Neuronal stem cell (in vitro differentiated cells): ENCODE measurements around the gene BRMS1.
"Not testable (repeated sequence)": the region's sequence is repeated elsewhere in the genome, so short reads cannot be mapped to it uniquely, and the experiment has no call there.

Experiments
- DNase-seq: peaks from one replicate; pipeline ENCODE4 v3.0.0-alpha.2; 2013; ENCODE audit warnings: low spot score
- H2AFZ ChIP-seq: one replicate; pipeline ENCODE4 v1.6.1; 2013; ENCODE audit warnings: mild to moderate bottlenecking, low read length, inconsistent platforms
- H2AK5ac ChIP-seq: 2 replicates; pipeline ENCODE4 v1.6.1; 2013; ENCODE audit warnings: low read depth, mild to moderate bottlenecking, inconsistent platforms, low read length, moderate library complexity, mixed read lengths
- H2BK120ac ChIP-seq: 2 replicates; pipeline ENCODE4 v1.6.1; 2013; ENCODE audit warnings: low read depth, mild to moderate bottlenecking, inconsistent platforms, low read length, moderate library complexity, mixed read lengths
- H2BK12ac ChIP-seq: one replicate; pipeline ENCODE4 v1.6.1; 2013; ENCODE audit warnings: low read length, inconsistent platforms
- H2BK15ac ChIP-seq: 2 replicates; pipeline ENCODE4 v1.6.1; 2013; ENCODE audit warnings: mild to moderate bottlenecking, low read length, inconsistent platforms, mixed read lengths
- H2BK5ac ChIP-seq: one replicate; pipeline ENCODE4 v1.6.1; 2013; ENCODE audit warnings: inconsistent platforms, mild to moderate bottlenecking, low read length, moderate library complexity
- H3K14ac ChIP-seq: one replicate; pipeline ENCODE4 v1.6.1; 2013; ENCODE audit warnings: low read length, inconsistent platforms
- H3K18ac ChIP-seq: 2 replicates; pipeline ENCODE4 v1.6.1; 2013; ENCODE audit warnings: low read length, inconsistent platforms
- H3K23ac ChIP-seq: 2 replicates; pipeline ENCODE4 v1.6.1; 2013; ENCODE audit warnings: low read depth, mild to moderate bottlenecking, mixed read lengths, low read length, inconsistent platforms; ENCODE audit not compliant: poor library complexity
- H3K27ac ChIP-seq: replicated peaks from 3 replicates; pipeline ENCODE4 v1.5.1; 2013; ENCODE audit warnings: low read length, inconsistent platforms
- H3K27me3 ChIP-seq, 3 experiments: 2 replicates each; pipeline ENCODE4 v1.6.1; 2013; ENCODE audit warnings: low read length in 3 of 3, mild to moderate bottlenecking in 2 of 3, inconsistent platforms in 1 of 3, low read depth in 1 of 3, mixed read lengths in 1 of 3, moderate library complexity in 1 of 3; ENCODE audit not compliant: control insufficient read depth in 3 of 3, insufficient read depth in 3 of 3
- H3K36me3 ChIP-seq, 2 donors: replicated peaks in 1 of 2; 2 replicates each; pipeline ENCODE4 v1.6.1; 2013; ENCODE audit warnings: low read length in 2 of 2; ENCODE audit not compliant: control insufficient read depth in 2 of 2, insufficient read depth in 2 of 2
- H3K4ac ChIP-seq: 2 replicates; pipeline ENCODE4 v1.6.1; 2013; ENCODE audit warnings: inconsistent platforms, mild to moderate bottlenecking, low read length, moderate library complexity
- H3K4me1 ChIP-seq, 2 donors: 1 replicate in 1 of 2; 2 replicates in 1 of 2; pipeline ENCODE4 v1.6.1; 2013; ENCODE audit warnings: low read length in 2 of 2, low read depth in 1 of 2; ENCODE audit not compliant: control insufficient read depth in 2 of 2, insufficient read depth in 1 of 2
- H3K4me2 ChIP-seq: one replicate; pipeline ENCODE4 v1.6.1; 2013; ENCODE audit warnings: mild to moderate bottlenecking, low read length, inconsistent platforms; ENCODE audit not compliant: insufficient read depth, poor library complexity, severe bottlenecking
- H3K4me3 ChIP-seq, 2 donors: 2 replicates each; pipeline ENCODE4 v1.5.1; 2013; ENCODE audit warnings: low read length in 2 of 2, mild to moderate bottlenecking in 2 of 2, inconsistent platforms in 1 of 2, moderate library complexity in 1 of 2
- H3K79me1 ChIP-seq: one replicate; pipeline ENCODE4 v1.6.1; 2013; ENCODE audit warnings: low read depth, mild to moderate bottlenecking, inconsistent platforms, low read length, moderate library complexity
- H3K9ac ChIP-seq: one replicate; pipeline ENCODE4 v1.6.1; 2013; ENCODE audit warnings: mild to moderate bottlenecking, low read depth, low read length, inconsistent platforms; ENCODE audit not compliant: poor library complexity
- H3K9me3 ChIP-seq, 2 donors: replicated peaks in 1 of 2; 2 replicates each; pipeline versions ENCODE3 to v1.6.1; 2013; ENCODE audit warnings: low read length in 2 of 2, mild to moderate bottlenecking in 2 of 2, inconsistent platforms in 1 of 2, low read depth in 1 of 2, mixed read lengths in 1 of 2, moderate library complexity in 1 of 2; ENCODE audit not compliant: control insufficient read depth in 2 of 2, insufficient read depth in 1 of 2
- H4K8ac ChIP-seq: one replicate; pipeline ENCODE4 v1.6.1; 2013; ENCODE audit warnings: low read depth, mild to moderate bottlenecking, inconsistent platforms, low read length, moderate library complexity
- H4K91ac ChIP-seq: one replicate; pipeline ENCODE4 v1.6.1; 2013; ENCODE audit warnings: low read length, low read depth, mild to moderate bottlenecking, inconsistent platforms; ENCODE audit not compliant: poor library complexity
- whole genome bisulfite sequencing, 2 donors: extraction: QIAGEN DNeasy Blood & Tissue Kit; methylation state at CpG; one replicate each; pipeline ENCODE4 v1.1.7; 2013; ENCODE audit warnings: missing lambda C conversion rate in 2 of 2, mixed read lengths in 1 of 2; ENCODE audit not compliant: insufficient read length in 2 of 2, insufficient replicate concordance in 1 of 2; ENCODE audit errors: extremely low coverage in 2 of 2; 5-methylcytosine and 5-hydroxymethylcytosine counted together

The BRMS1 gene

DNA sequence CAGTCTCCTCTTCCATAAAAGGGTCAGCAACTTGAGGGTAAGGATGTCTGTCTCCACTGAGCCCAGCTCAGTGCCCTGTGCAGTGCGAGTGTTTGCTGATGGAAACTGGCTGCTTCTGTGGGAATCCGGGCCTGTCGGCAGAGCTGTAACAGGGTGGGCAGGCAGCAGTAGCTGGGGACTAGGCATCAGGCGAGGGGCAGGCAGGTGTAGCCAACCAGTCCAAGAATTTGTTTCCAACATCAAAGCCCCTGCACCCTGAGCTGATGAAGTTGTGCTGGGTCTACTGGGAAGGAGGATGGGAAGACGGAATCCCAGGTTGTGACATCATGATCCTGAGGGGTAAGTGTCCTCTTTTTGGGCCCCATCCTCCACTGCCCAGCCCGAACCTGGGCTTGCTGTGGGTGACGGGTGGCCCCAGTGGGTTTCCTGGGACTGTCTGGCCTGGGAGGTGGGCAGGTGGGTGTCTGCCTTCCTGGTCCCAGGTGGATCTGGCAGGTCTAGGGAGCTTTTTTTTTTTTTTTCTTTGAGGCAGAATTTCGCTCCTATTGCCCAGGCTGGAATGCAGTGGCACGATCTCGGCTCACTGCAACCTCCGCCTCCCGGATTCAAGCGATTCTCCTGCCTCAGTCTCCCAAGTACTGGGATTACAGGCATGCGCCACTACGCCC, 15.6 kb upstream of the BRMS1 start:
- no peak overlapping the region for H3K4ac ChIP-seq
- no peak overlapping the region for H3K27ac ChIP-seq
- H2AK5ac ChIP-seq = no peak overlapping the region
- H4K8ac ChIP-seq = peak overlapping the region; percentile 54
- H3K18ac ChIP-seq = no peak overlapping the region
- peak overlapping the region; percentile 54 for H3K9ac ChIP-seq
- WGBS, 2 donors = no CpG with 5 or more reads among the region's 15 CpGs
- H3K4me3 ChIP-seq = peak overlapping the region in 1 of 2 donors; percentile 42
- H3K27me3 ChIP-seq = no peaks in the 10 kb centered on the region
- peaks cover 6 to 22% of the 10 kb centered on the region in 2 donors for H3K36me3 ChIP-seq
- no peaks in the 10 kb centered on the region for H3K9me3 ChIP-seq
- no peak overlapping the region for H2AFZ ChIP-seq
- no peak overlapping the region for H3K14ac ChIP-seq
- H3K79me1 ChIP-seq = peaks cover 3% of the 10 kb centered on the region
- peaks cover 2 to 11% of the 10 kb centered on the region in 2 donors for H3K4me1 ChIP-seq
- no peak overlapping the region for H2BK12ac ChIP-seq
- H2BK120ac ChIP-seq = no peak overlapping the region
- no peak for DNase-seq
- H2BK15ac ChIP-seq = no peak overlapping the region
- no peak overlapping the region for H2BK5ac ChIP-seq
- no peak overlapping the region for H4K91ac ChIP-seq
- no peak overlapping the region for H3K4me2 ChIP-seq
- H3K23ac ChIP-seq = peak overlapping the region; percentile 94

GRCh38 chr11:66359662-66360087, 14.8 kb upstream of the BRMS1 start:
- Histone ChIP-seq H3K9me3 (no peaks in the 10 kb centered on the region), H3K4me2 (no peak overlapping the region), H4K8ac (peak overlapping the region; percentile 76), H3K23ac (peak overlapping the region; percentile 78), H3K9ac (peak overlapping the region; percentile 3), H3K4ac (peak overlapping the region; percentile 25), H3K27ac (no peak overlapping the region), H2BK120ac (no peak overlapping the region), H2BK5ac (no peak overlapping the region), H3K4me1 (peaks cover 2 to 11% of the 10 kb centered on the region in 2 donors), H2BK15ac (no peak overlapping the region), H3K79me1 (peaks cover 3% of the 10 kb centered on the region), H2BK12ac (no peak overlapping the region), H3K27me3 (no peaks in the 10 kb centered on the region), H4K91ac (no peak overlapping the region), H2AFZ (no peak overlapping the region), H3K14ac (no peak overlapping the region), H3K36me3 (peaks cover 6 to 18% of the 10 kb centered on the region in 2 donors), H2AK5ac (no peak overlapping the region), H3K18ac (no peak overlapping the region), H3K4me3 (no peak overlapping the region)
- WGBS, 2 donors = no CpG with 5 or more reads among the region's 3 CpGs
- no peak for DNase-seq

GRCh38 chr11:66350560-66351235, 5.8 kb upstream of the BRMS1 start:
- H4K91ac ChIP-seq, DNase-seq, H3K18ac ChIP-seq, H2BK5ac ChIP-seq, H3K4me3 ChIP-seq, H2BK12ac ChIP-seq, H2BK15ac ChIP-seq, H2AFZ ChIP-seq, H3K4me2 ChIP-seq, H3K27me3 ChIP-seq, H3K9ac ChIP-seq, H3K23ac ChIP-seq, H2BK120ac ChIP-seq, H2AK5ac ChIP-seq, H3K27ac ChIP-seq, H3K4ac ChIP-seq, H3K9me3 ChIP-seq, H3K14ac ChIP-seq, H4K8ac ChIP-seq: not testable (repeated sequence)
- peaks cover 14 to 19% of the 10 kb centered on the region in 2 donors for H3K4me1 ChIP-seq
- H3K36me3 ChIP-seq = peaks cover 7 to 11% of the 10 kb centered on the region in 2 donors
- peaks cover 14% of the 10 kb centered on the region for H3K79me1 ChIP-seq
- no CpG with 5 or more reads among the region's 8 CpGs for WGBS, 2 donors

DNA sequence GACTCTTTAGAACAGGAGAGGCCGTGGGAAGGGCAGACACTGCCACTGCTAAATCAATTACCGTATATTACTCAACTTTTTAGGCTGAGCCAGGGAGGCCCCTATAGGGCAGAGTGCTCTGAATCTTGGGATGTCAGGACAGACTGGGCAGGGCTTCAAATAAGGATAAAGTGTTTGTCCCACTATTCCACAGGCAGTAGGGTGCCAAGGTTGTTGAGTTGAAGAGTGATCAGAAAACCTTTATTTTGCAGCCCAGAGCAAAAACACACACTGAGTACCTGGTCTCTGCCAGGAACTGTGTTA, 4.1 kb upstream of the BRMS1 start:
- Histone ChIP-seq H4K8ac (no peak overlapping the region), H3K27me3 (no peaks in the 10 kb centered on the region), H3K9me3 (no peaks in the 10 kb centered on the region), H3K4me1 (peaks cover 23 to 25% of the 10 kb centered on the region in 2 donors), H2AFZ (no peak overlapping the region), H3K4me3 (no peak overlapping the region), H3K18ac (no peak overlapping the region), H2BK12ac (no peak overlapping the region), H2AK5ac (no peak overlapping the region), H3K23ac (no peak overlapping the region), H3K14ac (no peak overlapping the region), H3K4ac (no peak overlapping the region), H2BK15ac (no peak overlapping the region), H4K91ac (no peak overlapping the region), H3K27ac (no peak overlapping the region), H2BK120ac (no peak overlapping the region), H3K4me2 (no peak overlapping the region), H3K79me1 (peaks cover 16% of the 10 kb centered on the region), H2BK5ac (no peak overlapping the region), H3K36me3 (peaks cover 5 to 7% of the 10 kb centered on the region in 2 donors), H3K9ac (no peak overlapping the region)
- DNase-seq = no peak
- no CpG with 5 or more reads among the region's 2 CpGs for WGBS, 2 donors
